T-helper 2 cell treated with Interferon-gamma antibody and Interleukin-4, amounts not matched to agents 5 μg/mL and 100 μg/mL, for 36 hours (primary cell): ENCODE data around the gene VEZT.
"Not testable (repeated sequence)": the region's sequence is repeated elsewhere in the genome, so short reads cannot be mapped to it uniquely, and the experiment has no call there.

Experiments
- DNase-seq: peaks from one replicate; pipeline ENCODE4 v3.0.0; 2021; ENCODE audit warnings: low spot score
- H3K27ac Mint-ChIP-seq: one replicate; pipeline ENCODE4 v1.8.0; 2021; ENCODE audit warnings: mild to moderate bottlenecking, mixed read lengths
- H3K27me3 Mint-ChIP-seq: one replicate; pipeline ENCODE4 v1.8.0; 2021; ENCODE audit warnings: low read depth, mixed read lengths
- H3K36me3 Mint-ChIP-seq: one replicate; pipeline ENCODE4 v1.8.0; 2021; ENCODE audit warnings: low read depth, mixed read lengths
- H3K4me1 Mint-ChIP-seq: one replicate; pipeline ENCODE4 v1.8.0; 2021; ENCODE audit warnings: low read depth, mixed read lengths
- H3K4me3 Mint-ChIP-seq: one replicate; pipeline ENCODE4 v1.8.0; 2022; ENCODE audit warnings: mild to moderate bottlenecking, moderate library complexity, mixed read lengths
- H3K9me3 Mint-ChIP-seq: one replicate; pipeline ENCODE4 v1.8.0; 2021; ENCODE audit warnings: mixed read lengths

VEZT gene

GRCh38 chr12:95187865-95188415 lies 29.7 kb upstream of the VEZT start:
- H3K4me3 Mint-ChIP-seq: no peak overlapping the region
- no peaks in the 10 kb centered on the region for H3K36me3 Mint-ChIP-seq
- no peaks in the 10 kb centered on the region for H3K9me3 Mint-ChIP-seq
- no peak for DNase-seq
- H3K4me1 Mint-ChIP-seq: no peaks in the 10 kb centered on the region
- no peaks in the 10 kb centered on the region for H3K27me3 Mint-ChIP-seq
- H3K27ac Mint-ChIP-seq: no peak overlapping the region

- H3K36me3 Mint-ChIP-seq: no peaks in the 10 kb centered on the region
- H3K9me3 Mint-ChIP-seq: no peaks in the 10 kb centered on the region
- no peak for DNase-seq
- H3K4me3 Mint-ChIP-seq: no peak overlapping the region
- H3K4me1 Mint-ChIP-seq: no peaks in the 10 kb centered on the region
- no peak overlapping the region for H3K27ac Mint-ChIP-seq
- H3K27me3 Mint-ChIP-seq: no peaks in the 10 kb centered on the region
Observed at GRCh38 chr12:95191060-95191696, 26.4 kb upstream of the VEZT start.

GRCh38 chr12:95192271-95192670 lies 25.3 kb upstream of the VEZT start:
- Mint-ChIP-seq H3K4me1 (no peaks in the 10 kb centered on the region), H3K27ac (no peak overlapping the region), H3K4me3 (no peak overlapping the region), H3K36me3 (no peaks in the 10 kb centered on the region), H3K9me3 (no peaks in the 10 kb centered on the region), H3K27me3 (no peaks in the 10 kb centered on the region)
- no peak for DNase-seq

- Mint-ChIP-seq H3K27ac (no peak overlapping the region), H3K36me3 (no peaks in the 10 kb centered on the region), H3K4me3 (no peak overlapping the region), H3K27me3 (no peaks in the 10 kb centered on the region), H3K4me1 (no peaks in the 10 kb centered on the region), H3K9me3 (no peaks in the 10 kb centered on the region)
- no peak for DNase-seq
Observed at GRCh38 chr12:95193139-95193538, 24.5 kb upstream of the VEZT start.

GRCh38 chr12:95195122-95195521 lies 22.5 kb upstream of the VEZT start:
- Mint-ChIP-seq H3K27me3 (no peaks in the 10 kb centered on the region), H3K27ac (no peak overlapping the region)

GRCh38 chr12:95196875-95197569 lies 20.6 kb upstream of the VEZT start:
- H3K9me3 Mint-ChIP-seq, H3K4me1 Mint-ChIP-seq, H3K4me3 Mint-ChIP-seq, H3K27me3 Mint-ChIP-seq, DNase-seq, H3K36me3 Mint-ChIP-seq, H3K27ac Mint-ChIP-seq: not testable (repeated sequence)

More at GRCh38 chr12:95195122-95195521, 22.5 kb upstream of the VEZT start:
- DNase-seq: no peak
- Mint-ChIP-seq H3K9me3 (no peaks in the 10 kb centered on the region), H3K36me3 (no peaks in the 10 kb centered on the region), H3K4me1 (no peaks in the 10 kb centered on the region), H3K4me3 (no peak overlapping the region)

GRCh38 chr12:95197636-95198035 lies 20.0 kb upstream of the VEZT start:
- no peak overlapping the region for H3K27ac Mint-ChIP-seq
- H3K9me3 Mint-ChIP-seq: no peaks in the 10 kb centered on the region
- H3K4me1 Mint-ChIP-seq: peaks cover 5% of the 10 kb centered on the region
- H3K36me3 Mint-ChIP-seq: no peaks in the 10 kb centered on the region
- no peak for DNase-seq
- no peak overlapping the region for H3K4me3 Mint-ChIP-seq
- no peaks in the 10 kb centered on the region for H3K27me3 Mint-ChIP-seq

- no peak for DNase-seq
- Mint-ChIP-seq H3K4me1 (peaks cover 5% of the 10 kb centered on the region), H3K27ac (no peak overlapping the region), H3K9me3 (no peaks in the 10 kb centered on the region), H3K36me3 (no peaks in the 10 kb centered on the region), H3K27me3 (no peaks in the 10 kb centered on the region), H3K4me3 (no peak overlapping the region)
Observed at GRCh38 chr12:95198914-95199313, 18.7 kb upstream of the VEZT start.

- DNase-seq: no peak
- Mint-ChIP-seq H3K27me3 (no peaks in the 10 kb centered on the region), H3K4me3 (no peak overlapping the region), H3K27ac (no peak overlapping the region), H3K36me3 (no peaks in the 10 kb centered on the region), H3K9me3 (no peaks in the 10 kb centered on the region), H3K4me1 (peaks cover 5% of the 10 kb centered on the region)
Observed at GRCh38 chr12:95200128-95200894, 17.3 kb upstream of the VEZT start.

- no peak for DNase-seq
- Mint-ChIP-seq H3K4me3 (no peak overlapping the region), H3K27me3 (no peaks in the 10 kb centered on the region), H3K4me1 (peaks cover 5% of the 10 kb centered on the region), H3K9me3 (no peaks in the 10 kb centered on the region), H3K36me3 (no peaks in the 10 kb centered on the region), H3K27ac (no peak overlapping the region)
Observed at GRCh38 chr12:95201056-95201670, 16.4 kb upstream of the VEZT start.

GRCh38 chr12:95202691-95203486 lies 14.7 kb upstream of the VEZT start:
- DNase-seq: no peak
- H3K36me3 Mint-ChIP-seq: no peaks in the 10 kb centered on the region
- H3K27ac Mint-ChIP-seq: no peak overlapping the region
- no peaks in the 10 kb centered on the region for H3K9me3 Mint-ChIP-seq
- H3K27me3 Mint-ChIP-seq: no peaks in the 10 kb centered on the region
- H3K4me1 Mint-ChIP-seq: peaks cover 5% of the 10 kb centered on the region
- no peak overlapping the region for H3K4me3 Mint-ChIP-seq

GRCh38 chr12:95203487-95204030 lies 14.0 kb upstream of the VEZT start:
- no peak overlapping the region for H3K27ac Mint-ChIP-seq
- no peak overlapping the region for H3K4me3 Mint-ChIP-seq
- H3K4me1 Mint-ChIP-seq: peaks cover 5% of the 10 kb centered on the region
- DNase-seq: no peak
- H3K36me3 Mint-ChIP-seq: no peaks in the 10 kb centered on the region
- H3K9me3 Mint-ChIP-seq: no peaks in the 10 kb centered on the region
- H3K27me3 Mint-ChIP-seq: no peaks in the 10 kb centered on the region
